ENCODE measurements around the gene ZCCHC24.

DNA sequence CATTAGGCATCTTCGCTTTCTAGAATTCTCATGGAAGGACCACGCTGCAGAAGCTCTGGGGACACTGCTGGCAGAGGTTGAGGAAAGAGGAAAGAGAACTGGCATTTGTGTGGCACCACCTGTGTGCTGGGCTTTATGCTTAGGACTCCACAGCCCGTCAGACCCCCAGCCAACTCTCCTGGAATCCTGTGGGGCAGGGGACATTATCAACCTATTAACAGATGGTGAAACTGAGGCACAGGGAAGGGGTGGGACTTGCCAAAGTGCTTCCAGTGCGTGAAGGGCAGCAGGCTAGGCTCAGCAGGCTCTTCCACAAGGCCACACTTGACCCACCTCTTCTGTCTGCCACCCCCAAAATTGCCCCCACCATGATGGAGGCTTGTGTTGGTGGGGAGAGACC, 46.8 kb downstream of the ZCCHC24 start:
- no peak for TF ChIP-seq POLR2A (IDR thresholded peaks at IDR 0.05)
- TF ChIP-seq, protein P1, sequence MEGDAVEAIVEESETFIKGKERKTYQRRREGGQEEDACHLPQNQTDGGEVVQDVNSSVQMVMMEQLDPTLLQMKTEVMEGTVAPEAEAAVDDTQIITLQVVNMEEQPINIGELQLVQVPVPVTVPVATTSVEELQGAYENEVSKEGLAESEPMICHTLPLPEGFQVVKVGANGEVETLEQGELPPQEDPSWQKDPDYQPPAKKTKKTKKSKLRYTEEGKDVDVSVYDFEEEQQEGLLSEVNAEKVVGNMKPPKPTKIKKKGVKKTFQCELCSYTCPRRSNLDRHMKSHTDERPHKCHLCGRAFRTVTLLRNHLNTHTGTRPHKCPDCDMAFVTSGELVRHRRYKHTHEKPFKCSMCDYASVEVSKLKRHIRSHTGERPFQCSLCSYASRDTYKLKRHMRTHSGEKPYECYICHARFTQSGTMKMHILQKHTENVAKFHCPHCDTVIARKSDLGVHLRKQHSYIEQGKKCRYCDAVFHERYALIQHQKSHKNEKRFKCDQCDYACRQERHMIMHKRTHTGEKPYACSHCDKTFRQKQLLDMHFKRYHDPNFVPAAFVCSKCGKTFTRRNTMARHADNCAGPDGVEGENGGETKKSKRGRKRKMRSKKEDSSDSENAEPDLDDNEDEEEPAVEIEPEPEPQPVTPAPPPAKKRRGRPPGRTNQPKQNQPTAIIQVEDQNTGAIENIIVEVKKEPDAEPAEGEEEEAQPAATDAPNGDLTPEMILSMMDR (IDR thresholded peaks at IDR 0.05) = no peak

Measured in testis (tissue), 2 donors.